HG03575 (cell line): Measurements from ENCODE around the gene GRIP1.
A peak's percentile ranks its signal among the peaks of the same experiment; 100 is the strongest.

Experiments used
- ATAC-seq: cut with Tn5 transposase; IDR thresholded peaks from one replicate; pipeline ENCODE4 v1.9.1; 2021; ENCODE audit not compliant: unreplicated experiment, insufficient number of reproducible peaks, low FRiP score; ENCODE audit errors: extremely low read depth

GRIP1 gene

GRCh38 chr12:66497008-66497897, 181.6 kb downstream of the GRIP1 start:
- ATAC-seq = no peak

GRCh38 chr12:66496595-66496994, 182.3 kb downstream of the GRIP1 start:
- no peak for ATAC-seq

- no peak for ATAC-seq
These were observed 183.2 kb downstream of the GRIP1 start for GRCh38 chr12:66495709-66496108.

- ATAC-seq = no peak
These were observed 185.1 kb downstream of the GRIP1 start for GRCh38 chr12:66493819-66494218.

- no peak for ATAC-seq
These were observed 187.0 kb downstream of the GRIP1 start for GRCh38 chr12:66491853-66492252.

- ATAC-seq = no peak
These were observed 196.3 kb downstream of the GRIP1 start for GRCh38 chr12:66482351-66483203.

GRCh38 chr12:66467932-66468331, 210.9 kb downstream of the GRIP1 start:
- no peak for ATAC-seq

GRCh38 chr12:66461331-66461730, 217.5 kb downstream of the GRIP1 start:
- ATAC-seq = no peak

GRCh38 chr12:66459944-66460482, 218.9 kb downstream of the GRIP1 start:
- no peak for ATAC-seq

GRCh38 chr12:66456612-66457011, 222.3 kb downstream of the GRIP1 start:
- ATAC-seq = no peak

- peak; percentile 70 for ATAC-seq
These were observed 225.0 kb downstream of the GRIP1 start for GRCh38 chr12:66453844-66454243.

- no peak for ATAC-seq
These were observed 225.8 kb downstream of the GRIP1 start for GRCh38 chr12:66453120-66453519.

GRCh38 chr12:66449531-66449930, 229.3 kb downstream of the GRIP1 start:
- no peak for ATAC-seq

GRCh38 chr12:66447643-66448042, 231.2 kb downstream of the GRIP1 start:
- ATAC-seq = no peak

GRCh38 chr12:66446276-66446675, 232.6 kb downstream of the GRIP1 start:
- ATAC-seq = no peak

GRCh38 chr12:66441905-66442559, 236.8 kb downstream of the GRIP1 start:
- no peak for ATAC-seq

GRCh38 chr12:66438601-66439000, 240.3 kb downstream of the GRIP1 start:
- ATAC-seq = no peak

- ATAC-seq = no peak
These were observed 248.8 kb downstream of the GRIP1 start for GRCh38 chr12:66430106-66430505.

GRCh38 chr12:66428870-66429269, 250.0 kb downstream of the GRIP1 start:
- ATAC-seq = no peak
